ENCODE results near the gene EARS2. TPM values are rescaled to one million over a fixed set of nuclear protein-coding genes. Genes with fewer than 3 reads are reported as not detected.

EARS2 gene
- polyA plus RNA-seq, 1 experiment = 36.0 TPM

DNA sequence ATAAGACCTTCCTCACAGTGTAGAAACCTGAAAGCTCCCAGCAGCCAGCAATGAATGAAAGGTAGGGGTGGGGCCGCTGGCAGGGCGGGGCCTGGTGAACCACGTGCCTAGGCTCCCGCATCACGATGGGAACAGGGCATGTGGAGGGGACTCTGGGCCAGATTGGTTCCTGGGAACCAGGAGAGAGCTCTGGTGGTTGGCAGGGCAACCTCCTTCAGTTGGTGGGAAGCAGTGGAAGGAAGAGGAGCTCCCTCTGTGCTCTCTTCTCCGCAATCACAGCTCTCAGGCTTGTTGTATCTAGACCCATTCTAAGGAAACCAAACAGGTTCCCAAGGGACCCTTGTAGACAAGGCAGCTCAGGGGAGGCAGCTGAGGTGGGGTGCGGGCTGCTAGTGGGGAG, 57.3 kb downstream of the EARS2 start:
- TF ChIP-seq CTCF (IDR thresholded peaks at IDR 0.05; ENCODE audit: low read depth, low read length) = no peak
- DNase-seq (ENCODE audit: low read depth, low spot score) = no peak
- Histone ChIP-seq H3K27ac (ENCODE audit: low read depth, low read length) (no peak overlapping the region), H3K9me3 (ENCODE audit: control insufficient read depth, insufficient read depth, low read length) (no peaks in the 10 kb centered on the region), H3K27me3 (ENCODE audit: control insufficient read depth, insufficient read depth, low read length) (no peaks in the 10 kb centered on the region), H3K4me3 (ENCODE audit: low read depth, low read length) (no peak overlapping the region)
- POLR2A ChIA-PET = no interaction called here
- CTCF ChIA-PET = no interaction called here

- POLR2A ChIA-PET = no interaction called here
- no peak for TF ChIP-seq CTCF (IDR thresholded peaks at IDR 0.05; ENCODE audit: low read depth, low read length)
- CTCF ChIA-PET = interaction anchor here (1.2 kb wide), 1 partner anchor 63 kb away, joined by 3 read pairs; no protein-coding TSS in a partner anchor
- no peaks in the 10 kb centered on the region for H3K27me3 ChIP-seq (ENCODE audit: control insufficient read depth, insufficient read depth, low read length)
- DNase-seq (ENCODE audit: low read depth, low spot score) = no peak
- no peaks in the 10 kb centered on the region for H3K9me3 ChIP-seq (ENCODE audit: control insufficient read depth, insufficient read depth, low read length)
- no peak overlapping the region for H3K27ac ChIP-seq (ENCODE audit: low read depth, low read length)
- no peak overlapping the region for H3K4me3 ChIP-seq (ENCODE audit: low read depth, low read length)
Measured at GRCh38 chr16:23498863-23499262, 58.3 kb downstream of the EARS2 start.

DNA sequence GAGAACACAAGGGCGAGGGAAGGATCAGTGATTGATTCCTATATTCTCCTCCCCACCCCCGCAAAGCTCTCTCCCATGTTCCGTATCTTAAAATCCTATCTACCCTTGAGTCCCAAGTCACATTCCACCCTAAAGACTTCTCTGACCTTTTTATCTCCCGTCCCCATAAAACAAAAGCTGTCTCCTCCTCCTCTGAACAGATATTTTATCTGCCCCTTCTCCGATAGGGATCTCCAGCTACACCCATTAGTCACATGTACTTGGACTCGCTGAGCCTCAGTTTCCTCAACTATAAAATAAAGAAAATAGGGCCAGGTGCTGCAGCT, 59.6 kb downstream of the EARS2 start:
- TF ChIP-seq CTCF (IDR thresholded peaks at IDR 0.05; ENCODE audit: low read depth, low read length) = no peak
- Histone ChIP-seq H3K9me3 (ENCODE audit: control insufficient read depth, insufficient read depth, low read length) (no peaks in the 10 kb centered on the region), H3K27me3 (ENCODE audit: control insufficient read depth, insufficient read depth, low read length) (no peaks in the 10 kb centered on the region), H3K4me3 (ENCODE audit: low read depth, low read length) (no peak overlapping the region), H3K27ac (ENCODE audit: low read depth, low read length) (no peak overlapping the region)
- no peak for DNase-seq (ENCODE audit: low read depth, low spot score)
- POLR2A ChIA-PET = no interaction called here
- CTCF ChIA-PET = interaction anchor here (0.6 kb wide), 2 partner anchors 289 to 1313 kb away, joined by 3 read pairs; no protein-coding TSS in a partner anchor

GRCh38 chr16:23496821-23497542, 60.2 kb downstream of the EARS2 start:
- no peaks in the 10 kb centered on the region for H3K9me3 ChIP-seq (ENCODE audit: control insufficient read depth, insufficient read depth, low read length)
- H3K27ac ChIP-seq (ENCODE audit: low read depth, low read length) = no peak overlapping the region
- ChIA-PET CTCF (interaction anchor here (0.6 kb wide), 1 partner anchor 1313 kb away, joined by 3 read pairs; no protein-coding TSS in a partner anchor), POLR2A (no interaction called here)
- TF ChIP-seq CTCF (IDR thresholded peaks at IDR 0.05; ENCODE audit: low read depth, low read length) = no peak
- DNase-seq (ENCODE audit: low read depth, low spot score) = no peak
- H3K4me3 ChIP-seq (ENCODE audit: low read depth, low read length) = no peak overlapping the region
- H3K27me3 ChIP-seq (ENCODE audit: control insufficient read depth, insufficient read depth, low read length) = no peaks in the 10 kb centered on the region

DNA sequence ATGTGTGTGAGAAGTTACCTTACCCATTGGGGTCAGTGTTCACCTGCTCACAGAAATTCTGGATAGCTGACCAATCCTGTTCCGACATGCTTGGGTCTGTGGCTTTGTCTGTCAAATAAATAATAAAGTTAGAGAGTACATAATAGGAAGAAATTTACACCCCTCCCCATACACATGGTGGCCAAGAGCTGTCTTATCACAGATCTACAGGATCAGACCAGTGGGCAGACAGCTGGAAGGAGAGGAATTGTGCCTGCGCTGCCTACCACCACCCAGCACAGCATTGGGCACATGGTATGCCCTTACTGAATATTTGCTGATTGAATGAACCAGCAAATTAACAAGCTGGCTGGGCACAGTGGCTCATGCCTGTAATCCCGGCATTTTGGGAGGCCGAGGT, 61.5 kb downstream of the EARS2 start:
- no peaks in the 10 kb centered on the region for H3K27me3 ChIP-seq (ENCODE audit: control insufficient read depth, insufficient read depth, low read length)
- no peaks in the 10 kb centered on the region for H3K9me3 ChIP-seq (ENCODE audit: control insufficient read depth, insufficient read depth, low read length)
- CTCF ChIA-PET = interaction anchor here (0.9 to 1.5 kb wide), 2 partner anchors 60 to 61 kb away, joined by 3 read pairs; no protein-coding TSS in a partner anchor
- no peak overlapping the region for H3K27ac ChIP-seq (ENCODE audit: low read depth, low read length)
- H3K4me3 ChIP-seq (ENCODE audit: low read depth, low read length) = no peak overlapping the region
- TF ChIP-seq CTCF (IDR thresholded peaks at IDR 0.05; ENCODE audit: low read depth, low read length) = no peak
- POLR2A ChIA-PET = no interaction called here
- DNase-seq (ENCODE audit: low read depth, low spot score) = no peak
